ENCODE results near the gene KCNH6.

DNA sequence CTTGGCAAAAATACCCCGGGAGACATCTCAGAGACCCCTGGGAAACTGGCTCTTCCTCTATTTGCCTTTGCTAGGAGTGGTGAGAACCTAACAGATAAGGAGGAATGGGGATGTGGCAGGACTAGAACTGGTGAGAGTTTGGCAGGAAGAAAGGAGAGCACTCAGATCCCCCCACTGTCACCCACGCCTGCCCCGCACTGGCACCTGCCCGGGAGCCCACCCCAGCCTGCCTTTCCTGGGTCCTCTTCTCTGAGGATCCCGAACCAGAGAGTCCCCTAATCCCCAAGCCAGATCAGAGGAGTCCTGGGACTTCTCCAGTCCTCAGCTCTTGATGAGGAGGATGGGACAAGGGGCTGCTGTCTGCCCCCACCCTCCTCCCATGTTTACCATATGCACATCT is 3.7 kb downstream of the KCNH6 start:
- TF ChIP-seq POLR2A (IDR thresholded peaks at IDR 0.05; ENCODE audit: low read depth, low read length): no peak
- no peak for TF ChIP-seq POLR2AphosphoS5 (IDR thresholded peaks at IDR 0.05; ENCODE audit: low read depth, low read length)
- TF ChIP-seq SPI1 (IDR thresholded peaks at IDR 0.05; ENCODE audit: low read depth, low read length): no peak
- TF ChIP-seq POU2F2 (IDR thresholded peaks at IDR 0.05; ENCODE audit: low read depth, low read length): no peak
- TF ChIP-seq TAF1 (IDR thresholded peaks at IDR 0.05; ENCODE audit: low read depth, low read length): no peak

Data from GM12891 (cell line).